Skeletal muscle tissue (tissue), 4 donors: ENCODE results near the gene PRM2. TPM values are rescaled to one million over a fixed set of nuclear protein-coding genes. Genes with fewer than 3 reads are reported as not detected.

Source experiments
- H3K27ac ChIP-seq: one replicate; pipeline ENCODE4 v1.7.0; 2013; ENCODE audit warnings: mild to moderate bottlenecking, low read depth, low read length, inconsistent platforms
- H3K27me3 ChIP-seq, 3 donors: one replicate each; pipeline ENCODE4 v1.7.0; 2013; ENCODE audit warnings: low read length in 3 of 3; ENCODE audit not compliant: control insufficient read depth in 3 of 3, insufficient read depth in 3 of 3
- H3K36me3 ChIP-seq, 3 donors: one replicate each; pipeline ENCODE4 v1.7.0; 2013; ENCODE audit warnings: low read length in 3 of 3; ENCODE audit not compliant: control insufficient read depth in 3 of 3, insufficient read depth in 3 of 3
- H3K4me1 ChIP-seq, 3 donors: one replicate each; pipeline ENCODE4 v1.7.0; 2013; ENCODE audit warnings: low read length in 3 of 3, mild to moderate bottlenecking in 3 of 3; ENCODE audit not compliant: control insufficient read depth in 3 of 3, insufficient read depth in 3 of 3
- H3K4me3 ChIP-seq, 3 donors: one replicate each; pipeline ENCODE4 v1.7.0; 2013; ENCODE audit warnings: low read length in 3 of 3
- H3K9ac ChIP-seq, 3 donors: one replicate each; pipeline ENCODE4 v1.7.0; 2013; ENCODE audit warnings: low read length in 3 of 3, mild to moderate bottlenecking in 3 of 3, moderate library complexity in 2 of 3, low read depth in 1 of 3
- H3K9me3 ChIP-seq, 3 donors: one replicate each; pipeline ENCODE4 v1.7.0; 2013; ENCODE audit warnings: low read length in 3 of 3; ENCODE audit not compliant: control insufficient read depth in 3 of 3
- total RNA-seq: library from RNA; depleted of rRNA; stranded (reverse); fragments of >200 nt; gene quantifications from one replicate; pipeline ENCODE4 v1.2.3, GENCODE V29; 2014
- donor health status: Osteomylitis.

The PRM2 gene
- total RNA-seq, 1 donor from 2014 or later, result not detected

DNA sequence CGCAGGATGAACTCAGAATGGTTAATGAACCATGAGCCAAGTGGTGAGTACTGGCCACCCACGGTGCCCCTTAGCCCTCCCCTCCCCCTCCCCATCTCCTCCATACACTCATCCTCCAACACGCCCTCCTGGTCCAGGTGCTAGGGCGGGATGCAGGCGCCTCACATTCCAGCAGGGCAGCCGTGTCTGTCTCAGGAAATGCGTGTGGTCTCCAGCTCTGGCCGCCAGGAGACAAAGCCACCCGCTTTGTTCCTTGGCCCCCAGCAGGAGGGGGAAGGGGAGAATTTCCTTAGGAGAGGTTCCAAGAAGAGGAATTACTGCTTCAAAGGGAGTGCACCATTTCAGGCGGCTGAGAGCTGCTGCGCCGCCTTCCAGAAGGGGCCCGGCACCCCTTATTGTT lies 39.2 kb upstream of the PRM2 start:
- Histone ChIP-seq H3K4me1 (peaks cover 0 to 3% (median 0%) of the 10 kb centered on the region in 3 donors), H3K27ac (no peak overlapping the region), H3K27me3 (peaks cover 0 to 7% (median 0%) of the 10 kb centered on the region in 3 donors), H3K36me3 (no peaks in the 10 kb centered on the region), H3K9ac (no peak overlapping the region), H3K4me3 (no peak overlapping the region), H3K9me3 (no peaks in the 10 kb centered on the region)

DNA sequence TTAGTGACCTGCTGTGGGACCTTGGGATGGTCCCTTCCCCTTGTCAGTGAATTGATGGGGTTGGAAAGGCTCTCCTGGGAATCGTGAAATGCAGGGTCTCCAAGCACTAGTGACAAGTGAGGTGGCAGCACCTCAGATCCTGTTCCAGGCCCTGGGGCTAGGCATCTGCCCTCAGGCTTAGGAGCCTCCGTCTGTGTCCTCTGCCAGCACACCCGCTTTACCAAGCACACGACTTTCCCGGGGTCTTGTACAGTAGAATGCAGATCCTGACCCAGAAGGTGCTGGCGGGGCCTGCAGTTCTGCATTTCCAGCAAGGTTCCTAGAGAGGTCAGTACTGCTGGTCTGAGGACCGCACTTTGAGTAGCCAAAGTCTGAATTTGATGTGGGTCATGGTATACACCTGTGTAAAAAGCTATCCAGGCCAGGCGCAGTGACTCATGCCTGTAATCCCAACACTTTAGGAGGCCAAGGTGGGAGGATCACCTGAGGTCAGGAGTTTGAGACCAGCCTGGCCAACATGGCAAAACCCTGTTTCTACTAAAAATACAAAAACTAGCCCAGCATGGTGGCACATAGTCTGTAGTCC lies 38.1 kb upstream of the PRM2 start:
- Histone ChIP-seq H3K27me3 (peaks cover 0 to 7% (median 0%) of the 10 kb centered on the region in 3 donors), H3K9me3 (no peaks in the 10 kb centered on the region), H3K9ac (no peak overlapping the region), H3K4me3 (no peak overlapping the region), H3K4me1 (peaks cover 0 to 5% (median 0%) of the 10 kb centered on the region in 3 donors), H3K36me3 (no peaks in the 10 kb centered on the region), H3K27ac (no peak overlapping the region)

- Histone ChIP-seq H3K27me3 (peaks cover 0 to 7% (median 1%) of the 10 kb centered on the region in 3 donors), H3K36me3 (no peaks in the 10 kb centered on the region), H3K4me1 (peaks cover 0 to 5% (median 0%) of the 10 kb centered on the region in 3 donors), H3K9ac (no peak overlapping the region), H3K9me3 (no peaks in the 10 kb centered on the region), H3K4me3 (no peak overlapping the region), H3K27ac (no peak overlapping the region)
Observed at GRCh38 chr16:11313493-11314308, 37.4 kb upstream of the PRM2 start.

GRCh38 chr16:11312718-11313492 lies 36.6 kb upstream of the PRM2 start:
- Histone ChIP-seq H3K27ac (no peak overlapping the region), H3K9ac (no peak overlapping the region), H3K27me3 (peaks cover 0 to 7% (median 6%) of the 10 kb centered on the region in 3 donors), H3K9me3 (no peaks in the 10 kb centered on the region), H3K4me1 (peaks cover 0 to 5% (median 0%) of the 10 kb centered on the region in 3 donors), H3K4me3 (no peak overlapping the region), H3K36me3 (no peaks in the 10 kb centered on the region)

DNA sequence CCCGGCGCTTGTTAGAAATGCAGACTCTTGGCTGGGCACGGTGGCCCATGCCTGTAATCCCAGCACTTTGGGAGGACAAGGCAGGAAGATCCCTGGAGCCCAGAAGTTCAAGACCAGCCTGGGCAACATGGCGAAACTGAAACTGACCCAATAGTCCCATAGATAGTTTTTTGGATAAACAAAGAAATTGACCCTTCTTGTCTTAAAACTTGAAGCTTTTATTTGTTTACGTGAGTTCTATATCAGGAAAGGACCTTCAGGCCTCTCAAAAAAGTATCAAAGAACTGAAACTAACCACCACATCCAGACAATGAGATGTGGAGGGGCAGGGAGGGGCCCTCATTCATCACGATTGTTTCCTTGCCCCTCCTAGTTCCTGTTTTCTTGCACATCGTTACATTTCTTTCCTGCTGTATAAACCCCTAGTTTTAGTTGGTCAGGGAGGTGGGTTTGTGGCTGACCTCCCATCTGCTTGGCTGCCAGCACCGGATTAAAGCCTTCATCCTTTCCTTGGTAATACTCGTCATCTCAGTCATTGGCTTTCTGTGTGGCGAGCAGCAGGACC lies 34.8 kb upstream of the PRM2 start:
- H3K9ac ChIP-seq, result no peak overlapping the region
- peaks cover 0 to 5% (median 0%) of the 10 kb centered on the region in 3 donors for H3K4me1 ChIP-seq
- H3K4me3 ChIP-seq, result no peak overlapping the region
- H3K27me3 ChIP-seq, result peaks cover 0 to 6% (median under 1%) of the 10 kb centered on the region in 3 donors
- no peaks in the 10 kb centered on the region for H3K9me3 ChIP-seq
- H3K27ac ChIP-seq, result no peak overlapping the region
- no peaks in the 10 kb centered on the region for H3K36me3 ChIP-seq

GRCh38 chr16:11310634-11310977 lies 34.3 kb upstream of the PRM2 start:
- H3K9me3 ChIP-seq, result no peaks in the 10 kb centered on the region
- H3K4me1 ChIP-seq, result peaks cover 0 to 5% (median 0%) of the 10 kb centered on the region in 3 donors
- no peak overlapping the region for H3K9ac ChIP-seq
- H3K27ac ChIP-seq, result no peak overlapping the region
- H3K4me3 ChIP-seq, result no peak overlapping the region
- H3K27me3 ChIP-seq, result peaks cover 0 to 6% (median 0%) of the 10 kb centered on the region in 3 donors
- no peaks in the 10 kb centered on the region for H3K36me3 ChIP-seq

- peaks cover 0 to 6% (median 0%) of the 10 kb centered on the region in 3 donors for H3K27me3 ChIP-seq
- H3K36me3 ChIP-seq, result no peaks in the 10 kb centered on the region
- H3K4me3 ChIP-seq, result no peak overlapping the region
- H3K4me1 ChIP-seq, result peaks cover 0 to 5% (median 0%) of the 10 kb centered on the region in 3 donors
- no peaks in the 10 kb centered on the region for H3K9me3 ChIP-seq
- no peak overlapping the region for H3K27ac ChIP-seq
- H3K9ac ChIP-seq, result no peak overlapping the region
Observed at GRCh38 chr16:11309895-11310633, 33.8 kb upstream of the PRM2 start.

DNA sequence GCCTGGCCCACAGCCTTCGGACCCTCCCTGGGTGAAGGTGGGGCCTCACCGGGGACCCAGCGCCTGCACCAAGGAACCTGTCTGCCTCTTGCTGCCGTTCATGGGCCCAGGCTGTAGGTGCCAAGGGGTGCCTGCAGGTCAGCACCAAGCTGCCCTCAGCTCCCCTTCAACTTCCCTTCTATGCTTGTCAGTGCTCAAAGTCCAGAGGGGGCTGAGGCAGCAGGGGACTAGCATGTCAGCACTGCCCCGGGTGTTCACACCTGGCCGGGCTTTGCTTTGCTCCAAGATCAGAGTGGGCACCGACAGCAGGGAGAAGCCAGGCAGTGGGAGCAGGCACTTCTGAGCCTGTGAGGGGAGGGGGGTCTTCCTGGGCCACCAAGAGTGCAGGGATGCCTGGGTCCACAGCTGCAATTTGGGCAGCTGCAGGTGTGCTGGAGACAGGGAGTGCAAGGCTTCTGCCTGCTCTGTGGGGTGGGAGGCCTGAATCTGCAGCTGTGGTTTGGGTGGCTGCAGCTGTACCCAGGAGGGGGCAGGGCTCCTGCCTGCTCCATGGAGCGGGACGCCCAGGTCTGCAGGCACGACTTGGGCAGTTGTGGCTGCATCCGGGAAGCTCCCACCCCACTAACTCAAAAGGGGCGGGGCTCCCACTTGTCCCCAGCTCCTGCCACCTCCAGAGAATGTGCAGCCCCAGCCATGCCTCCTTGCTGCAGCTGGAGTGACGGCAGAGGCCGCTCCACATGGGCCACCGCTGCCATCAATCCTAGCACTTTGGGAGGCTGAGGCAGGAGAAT lies 32.4 kb upstream of the PRM2 start:
- Histone ChIP-seq H3K27me3 (peaks cover 0 to 6% (median 0%) of the 10 kb centered on the region in 3 donors), H3K9me3 (no peaks in the 10 kb centered on the region), H3K4me3 (no peak overlapping the region), H3K9ac (no peak overlapping the region), H3K36me3 (no peaks in the 10 kb centered on the region), H3K4me1 (peaks cover 0 to 5% (median 0%) of the 10 kb centered on the region in 3 donors), H3K27ac (no peak overlapping the region)
